Ovary (tissue), 9 donors: ENCODE results near the gene SHISA8. TPM values are rescaled to one million over a fixed set of nuclear protein-coding genes. Genes with fewer than 3 reads are reported as not detected.

Source experiments
- DNase-seq, 5 donors: peaks; one replicate each; pipeline ENCODE4 v3.0.0-alpha.2; 2019 to 2020
- H3K27ac ChIP-seq, 2 donors: fragments of 200-600 bp; one replicate each; pipeline versions ENCODE4 v1.5.1 to v1.8.0; 2019 to 2022
- H3K27me3 ChIP-seq: fragments of 200-600 bp; one replicate; pipeline ENCODE4 v1.8.0; 2022
- H3K36me3 ChIP-seq: fragments of 200-600 bp; sonication (generic); one replicate; pipeline ENCODE4 v1.5.1; 2019
- H3K4me1 ChIP-seq: one replicate; pipeline ENCODE4 v1.8.1; 2013; ENCODE audit warnings: mild to moderate bottlenecking, moderate library complexity; ENCODE audit not compliant: insufficient read depth
- H3K4me3 ChIP-seq: fragments of 200-600 bp; sonication (generic); one replicate; pipeline ENCODE4 v1.5.1; 2017
- H3K9me3 ChIP-seq, 2 donors: fragments of 200-600 bp in 1 of 2; sonication (generic) in 1 of 2; one replicate each; pipeline versions ENCODE4 v1.5.1 to v1.8.1; 2013 to 2019; ENCODE audit warnings: mild to moderate bottlenecking in 1 of 2, moderate library complexity in 1 of 2
- CTCF ChIP-seq, 3 donors: fragments of 450-650 bp in 2 of 3; fragments of 200-600 bp in 1 of 3; IDR thresholded peaks; one replicate each; pipeline versions ENCODE4 v1.5.1 to v1.8.0; 2016 to 2022; ENCODE audit warnings: antibody characterized with exemption in 3 of 3, mild to moderate bottlenecking in 1 of 3
- EP300 ChIP-seq: sonication (generic); formaldehyde crosslinking; IDR thresholded peaks from one replicate; pipeline ENCODE4 v1.6.1; 2017; ENCODE audit warnings: antibody characterized with exemption
- POLR2A ChIP-seq: fragments of 450-650 bp; IDR thresholded peaks from one replicate; pipeline ENCODE4 v1.6.1; 2017; ENCODE audit warnings: antibody characterized with exemption, mild to moderate bottlenecking, moderate library complexity
- WGBS, 3 donors: extraction: QIAGEN DNeasy Blood & Tissue Kit in 1 of 3; methylation state at CpG; one replicate each; pipeline versions ENCODE4 v1.1.5 to v1.1.7; 2013 to 2017; 5-methylcytosine and 5-hydroxymethylcytosine counted together
- intact Hi-C, 4 donors: fragments of 100-400 bp; cut with DNase I; formaldehyde crosslinking; loops; one replicate each; pipeline versions ENCODE4 v1.11.0 to v1.15.1; 2022 to 2023
- polyA plus RNA-seq, 2 donors: library from polyadenylated mRNA; stranded (reverse); fragments of 200-250 nt in 1 of 2; fragments of 350-450 nt in 1 of 2; fragmentation: Illumina TruSeq in 1 of 2; extraction: RNeasy Lipid Tissue Mini Kit (QIAGEN cat#74804) in 1 of 2; gene quantifications; one replicate each; pipeline ENCODE4 v1.2.3, GENCODE V29; 2013 to 2014
- total RNA-seq, 7 donors: library from RNA; depleted of rRNA in 2 of 7; stranded (reverse); fragments of >200 nt in 2 of 7; fragmentation: NEBNext Ultra II Directional in 3 of 7; extraction: Animal tissue kit (Norgen Biotek cat#: 25700) in 3 of 7; gene quantifications; one replicate each; pipeline versions ENCODE4 v1.1.0 to v1.2.4, GENCODE V29; 2016 to 2023
- donor health status: DM: no; HTN: no; CAD: no; lungs with moderate emphysema.
- donor health status: DM: no; HTN: no; CAD: no.
- donor health status: Bipolar disorder and iron deficiency.
- donor health status: DM: yes; HTN: yes; CAD: no.
- donor health status: DM: no; HTN: no; CAD: no.
- donor health status: DM: yes; HTN: yes; CAD: no.

The SHISA8 gene
- total and polyA plus RNA-seq, 9 donors: 0.46 TPM; not detected in 8

GRCh38 chr22:41883400-41883799, 31.5 kb downstream of the SHISA8 start:
- intact Hi-C loops: no loop called here
- 87 to 90% (median 87%) methylated on average over 2 of the region's 2 CpGs for WGBS, 3 donors
- Histone ChIP-seq H3K4me3 (no peak overlapping the region), H3K4me1 (no peaks in the 10 kb centered on the region), H3K9me3 (no peaks in the 10 kb centered on the region), H3K27ac (no peak overlapping the region), H3K27me3 (no peaks in the 10 kb centered on the region), H3K36me3 (peaks cover 3% of the 10 kb centered on the region)
- DNase-seq: no peak
- no peak for TF ChIP-seq EP300
- TF ChIP-seq CTCF (IDR thresholded peaks at IDR 0.05): no peak
- TF ChIP-seq POLR2A: no peak

GRCh38 chr22:41880653-41881052, 34.2 kb downstream of the SHISA8 start:
- 88 to 92% (median 90%) methylated on average over 16 of the region's 16 CpGs for WGBS, 3 donors
- TF ChIP-seq EP300: no peak
- no peak for TF ChIP-seq POLR2A
- TF ChIP-seq CTCF (IDR thresholded peaks at IDR 0.05): no peak

GRCh38 chr22:41876675-41877074, 38.2 kb downstream of the SHISA8 start:
- no peak for TF ChIP-seq CTCF (IDR thresholded peaks at IDR 0.05)
- TF ChIP-seq POLR2A: no peak
- TF ChIP-seq EP300: no peak
- H3K9me3 ChIP-seq: no peaks in the 10 kb centered on the region
- DNase-seq: no peak
- H3K27ac ChIP-seq: no peak overlapping the region
- intact Hi-C loops: no loop called here
- no peaks in the 10 kb centered on the region for H3K4me1 ChIP-seq
- no peaks in the 10 kb centered on the region for H3K27me3 ChIP-seq
- H3K36me3 ChIP-seq: peaks cover 3% of the 10 kb centered on the region
- no peak overlapping the region for H3K4me3 ChIP-seq

More at GRCh38 chr22:41880653-41881052, 34.2 kb downstream of the SHISA8 start:
- no peak overlapping the region for H3K27ac ChIP-seq
- no peaks in the 10 kb centered on the region for H3K27me3 ChIP-seq
- intact Hi-C loops: no loop called here
- no peaks in the 10 kb centered on the region for H3K9me3 ChIP-seq
- no peak for DNase-seq
- peaks cover 3% of the 10 kb centered on the region for H3K36me3 ChIP-seq
- H3K4me1 ChIP-seq: no peaks in the 10 kb centered on the region
- H3K4me3 ChIP-seq: no peak overlapping the region

GRCh38 chr22:41876275-41876674, 38.6 kb downstream of the SHISA8 start:
- DNase-seq: no peak
- no peak for TF ChIP-seq POLR2A
- TF ChIP-seq EP300: no peak
- no peak for TF ChIP-seq CTCF (IDR thresholded peaks at IDR 0.05)
- Histone ChIP-seq H3K36me3 (no peaks in the 10 kb centered on the region), H3K4me1 (no peaks in the 10 kb centered on the region), H3K9me3 (no peaks in the 10 kb centered on the region), H3K4me3 (no peak overlapping the region), H3K27me3 (no peaks in the 10 kb centered on the region), H3K27ac (no peak overlapping the region)
- WGBS, 3 donors: 94 to 96% (median 95%) methylated on average over 3 of the region's 3 CpGs
- intact Hi-C loops: no loop called here
